Glutamatergic neuron (in vitro differentiated cells): ENCODE measurements around the gene ERFL. TPM values are rescaled to one million over a fixed set of nuclear protein-coding genes. Genes with fewer than 3 reads are reported as not detected.

ENCODE experiments used
- DNase-seq: peaks from one replicate; pipeline ENCODE4 v3.0.0; 2022
- H3K27ac Mint-ChIP-seq: one replicate; pipeline ENCODE4 v1.8.0; 2020; ENCODE audit warnings: mild to moderate bottlenecking, mixed read lengths, inconsistent platforms; ENCODE audit not compliant: unreplicated experiment
- H3K27me3 Mint-ChIP-seq: one replicate; pipeline ENCODE4 v1.8.0; 2020; ENCODE audit warnings: mild to moderate bottlenecking, moderate library complexity, mixed read lengths, inconsistent platforms; ENCODE audit not compliant: unreplicated experiment
- H3K36me3 Mint-ChIP-seq: one replicate; pipeline ENCODE4 v1.8.0; 2020; ENCODE audit warnings: mild to moderate bottlenecking, mixed read lengths, inconsistent platforms; ENCODE audit not compliant: unreplicated experiment
- H3K4me1 Mint-ChIP-seq: one replicate; pipeline ENCODE4 v1.8.0; 2020; ENCODE audit warnings: mild to moderate bottlenecking, low read depth, mixed read lengths, inconsistent platforms; ENCODE audit not compliant: unreplicated experiment
- H3K4me3 Mint-ChIP-seq: one replicate; pipeline ENCODE4 v1.8.0; 2020; ENCODE audit warnings: mild to moderate bottlenecking, mixed read lengths, inconsistent platforms; ENCODE audit not compliant: unreplicated experiment
- H3K9me3 Mint-ChIP-seq: one replicate; pipeline ENCODE4 v1.8.0; 2020; ENCODE audit warnings: mild to moderate bottlenecking, moderate library complexity, mixed read lengths, inconsistent platforms; ENCODE audit not compliant: unreplicated experiment
- CTCF ChIP-seq: fragments of 200-600 bp; sonication (generic); IDR thresholded peaks from one replicate; pipeline ENCODE4 v1.5.0; 2021; ENCODE audit not compliant: partially characterized antibody, unreplicated experiment
- total RNA-seq: library from RNA; stranded (reverse); fragmentation: NEBNext Ultra II Directional; extraction: Animal tissue kit (Norgen Biotek cat#: 25700); gene quantifications from one replicate; pipeline ENCODE4 v1.2.1, GENCODE V29; 2021; ENCODE audit not compliant: unreplicated experiment

Gene ERFL
- total RNA-seq, 1 donor from 2014 or later, result 1.6 TPM

- H3K9me3 Mint-ChIP-seq, result peaks cover 7% of the 10 kb centered on the region
Observed at GRCh38 chr19:41912899-41913537, 15.2 kb downstream of the ERFL start.

GRCh38 chr19:41911889-41912731, 16.1 kb downstream of the ERFL start:
- Mint-ChIP-seq H3K4me3 (peak overlapping the region; percentile 50), H3K36me3 (no peaks in the 10 kb centered on the region), H3K9me3 (peaks cover 9% of the 10 kb centered on the region), H3K27ac (no peak overlapping the region), H3K27me3 (peaks cover 22% of the 10 kb centered on the region), H3K4me1 (peaks cover 22% of the 10 kb centered on the region)
- TF ChIP-seq CTCF, result no peak
- DNase-seq, result no peak

More at GRCh38 chr19:41912899-41913537, 15.2 kb downstream of the ERFL start:
- H3K4me1 Mint-ChIP-seq, result peaks cover 20% of the 10 kb centered on the region
- DNase-seq, result peak; percentile 62
- no peak overlapping the region for H3K27ac Mint-ChIP-seq
- TF ChIP-seq CTCF, result no peak
- H3K27me3 Mint-ChIP-seq, result peaks cover 22% of the 10 kb centered on the region
- no peaks in the 10 kb centered on the region for H3K36me3 Mint-ChIP-seq
- no peak overlapping the region for H3K4me3 Mint-ChIP-seq

- no peaks in the 10 kb centered on the region for H3K36me3 Mint-ChIP-seq
- TF ChIP-seq CTCF, result no peak
- peaks cover 25% of the 10 kb centered on the region for H3K27me3 Mint-ChIP-seq
- H3K4me1 Mint-ChIP-seq, result peaks cover 25% of the 10 kb centered on the region
- H3K9me3 Mint-ChIP-seq, result peaks cover 11% of the 10 kb centered on the region
- peak overlapping the region; percentile 50 for H3K4me3 Mint-ChIP-seq
- DNase-seq, result no peak
- no peak overlapping the region for H3K27ac Mint-ChIP-seq
Observed at GRCh38 chr19:41910992-41911888, 17.0 kb downstream of the ERFL start.

- Mint-ChIP-seq H3K27ac (no peak overlapping the region), H3K27me3 (peaks cover 27% of the 10 kb centered on the region), H3K4me1 (peaks cover 28% of the 10 kb centered on the region), H3K9me3 (peaks cover 13% of the 10 kb centered on the region), H3K4me3 (no peak overlapping the region), H3K36me3 (no peaks in the 10 kb centered on the region)
- TF ChIP-seq CTCF, result no peak
- DNase-seq, result no peak
Observed at GRCh38 chr19:41910240-41910991, 17.8 kb downstream of the ERFL start.
